HG02973 (cell line): ENCODE data around the gene HHIPL1.

Experiments
- ATAC-seq: cut with Tn5 transposase; IDR thresholded peaks from one replicate; pipeline ENCODE4 v1.9.1; 2021; ENCODE audit warnings: moderate library complexity; ENCODE audit not compliant: unreplicated experiment

The HHIPL1 gene

DNA sequence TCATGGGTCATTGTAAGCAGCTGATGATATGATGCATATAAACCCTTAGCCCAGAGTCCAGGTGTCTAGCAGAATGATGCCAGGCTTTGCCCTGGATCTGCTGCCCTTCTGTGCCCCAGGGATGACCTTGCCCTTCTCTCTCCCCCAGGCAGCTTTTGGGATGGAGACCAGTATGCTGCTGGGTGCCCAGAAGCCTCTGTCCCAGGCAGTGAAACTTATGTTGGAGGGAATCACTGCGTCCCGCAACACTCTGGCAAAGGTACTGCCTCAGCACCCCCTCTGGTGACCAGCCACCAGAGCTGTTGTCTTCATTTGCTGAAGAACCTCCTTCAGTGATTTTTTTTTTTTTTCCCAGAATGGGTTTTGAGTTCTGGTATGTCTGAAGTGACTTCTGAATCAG lies 62.5 kb downstream of the HHIPL1 start:
- ATAC-seq: no peak

DNA sequence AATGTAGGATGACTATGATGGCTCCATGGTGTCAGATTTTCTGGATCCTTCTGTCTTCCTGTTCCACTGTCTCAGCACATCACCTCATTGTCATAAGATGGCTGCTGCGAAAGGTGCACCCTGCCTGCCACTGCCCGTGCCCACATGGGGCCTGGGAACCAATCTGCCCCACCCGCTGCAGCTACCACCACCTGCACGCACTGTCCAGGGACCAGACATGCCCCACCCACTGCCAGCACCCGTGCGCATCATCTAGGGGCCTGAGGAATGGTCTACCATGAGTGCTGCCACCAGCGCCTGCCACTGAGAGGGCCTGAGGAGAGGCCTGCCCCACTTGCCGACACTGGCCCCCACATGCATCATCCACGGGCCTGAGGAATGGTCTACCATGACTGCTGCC lies 63.0 kb downstream of the HHIPL1 start:
- ATAC-seq: no peak

DNA sequence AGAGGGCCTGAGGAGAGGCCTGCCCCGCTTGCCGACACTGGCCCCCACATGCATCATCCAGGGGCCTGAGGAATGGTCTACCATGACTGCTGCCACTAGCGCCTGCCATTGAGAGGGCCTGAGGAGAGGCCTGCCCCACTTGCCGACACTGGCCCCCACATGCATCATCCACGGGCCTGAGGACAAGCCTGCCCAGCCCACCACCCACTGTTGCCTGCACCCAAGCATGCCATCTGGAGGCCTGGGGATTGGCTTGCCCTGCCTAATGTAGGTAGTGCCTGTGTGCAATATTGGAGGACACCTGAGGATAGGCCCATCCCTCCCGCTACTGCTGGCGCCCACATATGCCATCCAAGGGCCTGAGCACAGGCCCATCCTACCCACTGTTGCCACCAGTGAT lies 63.5 kb downstream of the HHIPL1 start:
- no peak for ATAC-seq

DNA sequence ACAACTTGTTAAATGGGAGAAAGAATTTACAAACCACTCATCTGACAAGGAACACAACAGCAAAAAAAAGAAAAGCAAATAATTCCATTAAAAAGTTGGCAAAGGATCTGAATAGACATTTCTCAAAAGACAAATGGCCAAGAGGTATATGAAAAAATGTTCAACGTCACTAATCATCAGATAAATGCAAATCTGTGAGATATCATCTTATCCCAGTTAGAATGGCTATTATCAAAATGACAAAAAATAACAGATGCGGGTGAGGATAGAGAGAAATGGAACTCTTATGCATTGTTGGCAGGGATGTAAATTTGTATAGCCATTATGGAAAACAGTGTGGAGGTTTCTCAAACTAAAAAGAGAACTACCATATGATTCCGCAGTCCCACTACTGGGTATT lies 69.0 kb downstream of the HHIPL1 start:
- no peak for ATAC-seq

DNA sequence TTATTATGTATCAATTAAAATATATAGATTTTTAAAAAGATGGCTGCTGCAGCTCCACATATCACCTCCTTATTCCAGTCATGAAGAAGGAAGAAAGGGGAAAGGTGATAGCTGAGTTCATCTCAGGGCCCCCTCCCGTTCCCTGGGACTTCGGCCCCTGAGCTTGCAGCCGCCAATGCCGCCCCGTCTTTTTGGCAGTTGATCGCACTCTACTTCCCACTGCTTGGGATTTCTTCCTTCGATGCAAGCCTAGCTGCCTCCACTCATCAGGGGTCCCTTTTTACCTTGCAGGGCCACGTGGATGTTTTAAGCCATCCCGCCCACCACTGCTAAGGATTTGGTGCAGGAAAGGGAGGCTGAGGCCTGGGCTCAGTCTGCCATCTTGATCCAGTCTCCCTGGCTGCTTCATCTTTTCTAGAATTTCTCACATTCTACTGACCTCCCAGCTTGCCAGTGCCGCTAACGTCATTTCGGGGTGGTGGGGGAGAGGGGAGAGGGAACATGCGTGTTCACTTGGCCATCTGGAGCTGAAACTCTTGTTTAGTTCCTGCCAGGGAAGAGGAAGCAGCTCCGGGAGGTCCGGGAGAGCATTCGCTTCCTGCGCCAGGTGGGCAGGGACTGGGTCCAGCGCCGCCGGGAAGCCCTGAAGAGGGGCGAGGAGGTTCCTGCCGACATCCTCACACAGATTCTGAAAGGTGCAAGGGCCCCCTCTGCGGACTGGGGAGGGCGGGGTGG lies 70.5 kb downstream of the HHIPL1 start:
- ATAC-seq: no peak

DNA sequence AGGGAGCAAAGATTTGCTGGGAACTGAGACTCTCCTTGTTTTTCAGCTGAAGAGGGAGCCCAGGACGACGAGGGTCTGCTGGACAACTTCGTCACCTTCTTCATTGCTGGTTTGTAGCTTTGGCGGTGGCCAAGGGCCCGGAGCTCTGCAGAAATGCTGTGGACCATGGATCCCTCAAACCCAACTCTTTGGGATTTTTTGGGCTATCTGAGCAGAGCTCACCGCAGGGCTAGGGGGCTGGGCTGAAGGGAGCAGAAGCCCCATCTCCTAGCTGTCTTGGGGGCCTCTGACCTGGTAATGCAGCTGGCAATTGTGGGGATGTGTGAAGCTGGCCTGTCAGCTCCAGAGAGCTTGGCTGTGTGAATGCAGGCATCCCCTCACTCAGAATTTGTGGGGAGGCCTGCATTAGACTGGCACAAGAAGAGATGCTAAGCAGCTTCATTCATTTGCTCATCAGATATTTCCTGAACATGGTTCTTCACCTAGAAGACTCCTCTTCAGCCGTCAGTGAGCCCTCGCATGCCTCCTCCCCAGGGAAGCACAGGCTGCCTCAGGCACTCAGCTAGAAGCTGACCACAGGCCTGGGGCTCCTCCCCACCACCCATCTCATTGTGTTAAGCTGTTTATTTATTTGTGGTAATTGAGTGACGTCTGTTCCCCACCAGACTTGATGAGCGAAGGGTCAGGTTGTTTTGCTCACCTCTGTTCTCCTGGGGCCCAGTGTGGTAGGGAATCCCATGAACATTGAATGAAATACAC lies 71.3 kb downstream of the HHIPL1 start:
- no peak for ATAC-seq

DNA sequence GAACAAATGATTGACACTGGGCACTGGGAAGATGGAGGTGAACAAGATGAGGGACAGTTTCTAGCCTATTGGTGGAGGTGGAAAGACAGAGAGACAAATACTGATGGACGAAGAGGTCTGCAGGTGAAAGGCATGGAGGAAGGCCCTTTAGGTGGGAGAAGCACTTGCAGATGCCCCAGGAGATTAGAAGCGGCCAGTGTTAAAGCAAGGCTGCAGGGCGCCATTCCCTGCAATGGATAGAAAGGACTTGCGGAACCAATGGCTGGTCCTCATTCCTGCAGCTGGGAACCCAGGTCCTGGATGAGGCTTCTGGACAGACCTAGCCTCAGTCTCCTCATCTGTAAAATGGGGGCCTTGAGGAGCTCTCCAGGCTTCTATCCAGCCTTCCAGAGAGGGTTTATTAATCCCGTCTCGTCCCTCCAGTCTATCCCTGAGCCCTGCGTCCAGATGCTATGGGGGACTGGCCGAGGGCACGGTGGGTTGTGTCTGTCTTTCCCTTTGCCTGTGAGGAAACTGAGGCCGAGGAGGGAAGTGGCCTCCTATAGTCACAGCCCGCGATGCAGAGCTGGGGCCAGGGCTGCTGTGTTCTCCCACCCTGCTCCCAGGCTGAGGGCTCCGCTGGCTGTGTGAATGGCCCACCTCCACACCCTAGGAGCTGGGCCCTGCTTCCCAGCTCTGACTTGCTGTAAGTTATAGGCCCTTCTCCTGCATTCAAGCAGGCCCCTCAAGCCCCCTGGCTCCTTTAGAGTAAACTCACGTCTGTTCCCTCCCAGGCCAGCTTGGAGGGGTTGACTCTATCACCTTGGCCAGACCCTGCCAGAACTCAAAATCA lies 72.1 kb downstream of the HHIPL1 start:
- no peak for ATAC-seq

DNA sequence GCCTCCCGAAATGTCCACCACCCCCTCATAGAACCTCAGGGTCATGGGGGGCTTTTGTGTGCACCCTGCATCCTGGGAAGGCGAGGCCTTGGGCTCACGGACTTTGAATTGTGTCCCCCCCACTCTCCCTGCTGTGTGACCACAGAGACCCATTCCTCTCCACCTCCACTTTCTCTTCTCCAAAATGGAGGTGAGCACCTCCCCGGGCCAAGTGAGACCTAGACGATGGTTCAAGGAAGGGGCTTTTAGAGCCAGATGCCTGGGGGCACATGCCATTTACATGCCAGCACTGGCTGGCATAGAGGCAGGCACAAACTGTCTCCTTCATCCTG lies 72.7 kb downstream of the HHIPL1 start:
- no peak for ATAC-seq

DNA sequence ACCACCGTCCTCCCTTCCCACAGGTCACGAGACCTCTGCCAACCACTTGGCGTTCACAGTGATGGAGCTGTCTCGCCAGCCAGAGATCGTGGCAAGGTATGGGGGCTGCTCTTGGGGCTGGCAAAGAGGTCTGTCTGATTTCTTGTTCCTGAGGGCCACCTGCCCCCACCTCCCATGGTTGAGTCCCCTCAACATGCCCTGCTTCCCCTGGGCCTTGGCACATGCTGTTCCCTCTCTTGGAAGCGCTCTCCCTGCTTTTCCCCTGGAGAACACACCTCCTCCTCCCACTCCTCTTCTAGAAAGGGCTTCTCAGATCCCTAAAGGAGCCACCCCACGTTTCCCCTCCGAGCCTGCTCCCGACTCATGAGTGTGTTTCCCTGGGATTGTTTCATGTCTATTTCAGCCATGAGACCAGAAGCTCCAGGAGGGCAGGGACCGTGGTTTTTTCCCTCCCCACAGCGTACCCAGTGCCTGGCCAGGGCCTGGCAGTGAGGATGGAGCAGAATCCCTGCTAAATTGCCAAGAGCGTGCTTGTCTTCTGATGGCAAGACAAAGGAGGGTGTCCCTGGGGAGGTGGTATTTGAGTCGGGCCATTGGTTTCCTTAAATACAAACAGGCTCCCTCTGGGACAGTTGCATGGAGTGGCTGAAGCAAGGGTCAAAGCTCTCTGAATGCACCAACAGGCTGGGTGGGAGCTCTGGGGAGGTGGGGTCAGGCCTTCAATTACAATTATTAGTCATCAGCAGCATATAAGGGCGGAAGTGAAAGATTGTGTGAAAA lies 73.3 kb downstream of the HHIPL1 start:
- peak; percentile 90 for ATAC-seq

DNA sequence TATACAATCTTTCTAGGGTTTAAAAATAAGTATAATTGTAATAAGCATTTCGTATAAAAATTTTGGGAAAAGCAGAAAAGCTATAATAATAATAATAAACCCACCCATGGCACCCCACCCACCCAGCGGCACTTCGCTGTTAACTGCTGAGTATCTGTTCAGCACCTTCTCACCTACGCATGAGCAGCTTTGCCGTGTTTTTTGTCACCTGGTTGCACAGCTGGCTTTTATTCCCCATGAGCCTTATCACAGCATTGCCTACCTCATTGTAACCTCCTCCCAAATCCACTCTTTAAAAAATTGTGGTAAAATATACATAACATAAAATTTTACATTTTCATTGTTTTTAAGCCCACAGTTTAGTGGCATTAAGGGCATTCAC lies 73.9 kb downstream of the HHIPL1 start:
- peak; percentile 53 for ATAC-seq

DNA sequence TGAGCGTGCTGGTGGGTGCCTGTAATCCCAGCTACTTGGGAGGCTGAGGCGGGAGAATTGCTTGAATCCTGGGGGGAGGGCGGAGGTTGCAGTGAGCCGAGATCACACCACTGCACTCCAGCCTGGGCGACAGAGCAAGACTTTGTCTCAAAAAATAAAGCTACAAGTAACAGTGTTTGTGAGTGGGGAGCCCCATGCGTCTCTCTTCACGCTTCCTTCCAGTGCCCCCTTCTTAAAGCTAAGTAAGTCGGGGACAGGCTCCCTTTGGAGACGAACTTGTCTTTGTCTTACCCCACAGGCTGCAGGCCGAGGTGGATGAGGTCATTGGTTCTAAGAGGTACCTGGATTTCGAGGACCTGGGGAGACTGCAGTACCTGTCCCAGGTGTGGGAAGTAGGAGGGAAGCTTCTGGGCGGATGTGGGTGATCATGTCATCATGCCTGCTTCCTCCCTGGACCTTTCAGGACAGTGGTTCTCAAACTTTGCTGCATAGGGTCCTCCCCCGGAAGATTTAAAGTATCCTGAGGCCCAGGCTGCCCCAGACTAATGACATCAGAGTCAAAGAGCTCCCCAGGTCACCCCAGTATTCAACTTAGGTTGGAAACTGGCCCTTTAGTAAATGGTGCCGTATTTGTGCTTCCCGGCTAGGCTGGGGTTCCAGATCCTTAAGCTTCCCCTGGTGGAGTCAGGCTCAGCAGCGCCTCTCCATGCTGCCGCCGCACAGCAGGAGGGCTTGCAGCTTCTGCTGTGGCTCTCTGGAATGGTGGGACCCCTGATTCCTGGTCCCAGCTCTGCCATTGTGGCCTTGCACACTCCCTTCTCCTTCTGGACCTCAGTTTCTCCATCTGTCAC lies 76.2 kb downstream of the HHIPL1 start:
- ATAC-seq: no peak

DNA sequence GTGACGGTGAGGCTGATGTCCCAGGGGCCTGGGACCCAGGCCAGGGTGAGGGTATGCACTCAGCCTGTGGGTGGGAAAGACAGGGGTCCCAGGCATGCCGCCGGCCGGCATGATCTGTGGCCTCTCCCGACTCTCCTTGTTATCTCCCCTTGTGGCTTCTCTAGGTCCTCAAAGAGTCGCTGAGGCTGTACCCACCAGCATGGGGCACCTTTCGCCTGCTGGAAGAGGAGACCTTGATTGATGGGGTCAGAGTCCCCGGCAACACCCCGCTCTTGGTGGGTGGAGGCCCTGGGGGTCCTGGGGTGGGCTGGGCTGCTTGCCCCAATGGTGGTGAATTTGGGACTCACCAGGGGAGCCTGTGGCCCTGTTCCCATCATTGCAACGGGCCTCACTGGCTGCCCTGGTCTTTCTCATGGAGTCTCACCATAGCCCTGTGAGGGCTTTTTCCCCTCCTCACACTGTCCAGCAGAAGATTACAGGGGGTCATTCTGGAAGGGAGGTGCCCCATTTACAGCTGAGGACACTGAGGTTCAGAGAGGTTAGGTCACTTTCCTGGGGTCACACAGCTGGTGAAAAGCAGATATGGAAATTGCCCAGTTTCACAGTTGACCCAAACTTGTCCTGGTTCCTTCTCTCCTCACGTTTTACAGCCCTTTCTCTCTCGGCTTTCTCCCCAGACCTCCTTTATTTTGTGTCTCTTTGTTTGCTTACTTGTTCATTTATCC lies 77.0 kb downstream of the HHIPL1 start:
- no peak for ATAC-seq

DNA sequence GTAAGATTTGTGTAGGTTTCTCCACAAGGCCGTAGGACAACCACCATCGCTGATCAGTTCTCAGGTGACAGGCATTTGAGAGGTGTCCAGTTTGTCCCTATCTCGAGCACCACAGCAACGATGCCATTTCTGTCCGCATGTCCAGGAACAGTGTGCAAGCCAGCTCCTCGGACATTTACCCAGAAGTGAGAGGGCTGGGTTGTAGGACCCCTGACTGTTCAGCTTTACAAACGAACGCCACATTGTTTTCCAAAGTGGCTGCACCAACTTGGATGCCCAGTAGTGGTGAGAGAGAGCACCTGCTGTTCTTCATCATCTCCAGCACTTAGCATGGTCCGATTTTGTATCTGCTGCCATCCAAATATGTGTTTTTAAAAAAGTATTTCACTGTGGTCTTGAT lies 77.8 kb downstream of the HHIPL1 start:
- ATAC-seq: no peak

DNA sequence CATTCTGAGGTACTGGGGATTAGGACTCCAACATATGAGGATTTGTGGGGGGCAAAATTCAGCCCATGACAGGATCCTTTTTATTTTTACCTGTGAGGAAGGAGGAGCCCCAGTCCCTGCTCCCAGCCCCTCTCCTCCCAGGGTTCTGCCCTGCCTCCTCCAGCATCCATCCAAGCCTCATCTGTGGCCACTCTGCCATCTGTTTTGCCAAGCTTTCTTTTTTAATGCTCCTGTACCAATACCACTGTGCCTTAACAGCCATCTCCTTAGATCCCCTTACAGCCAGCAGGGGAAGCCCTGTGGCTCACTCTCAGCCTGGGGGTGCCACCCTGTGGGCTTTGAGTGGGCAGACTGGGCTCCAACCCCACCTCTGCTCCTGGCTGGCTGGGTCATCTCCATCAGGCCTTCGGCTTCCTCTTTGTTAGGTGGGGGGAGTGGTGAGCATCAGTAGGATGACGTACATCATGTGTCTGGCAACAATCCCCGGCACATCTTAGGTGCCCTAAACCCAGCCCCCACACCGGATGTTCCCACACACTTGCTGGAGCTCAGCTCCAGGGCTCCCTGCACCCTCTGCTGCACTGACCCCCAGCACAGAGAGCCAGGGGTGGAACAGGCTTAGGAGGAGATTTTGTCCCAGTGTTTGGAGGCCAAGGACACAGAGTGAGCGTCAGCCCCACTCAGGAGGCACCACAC lies 79.4 kb downstream of the HHIPL1 start:
- ATAC-seq: no peak

DNA sequence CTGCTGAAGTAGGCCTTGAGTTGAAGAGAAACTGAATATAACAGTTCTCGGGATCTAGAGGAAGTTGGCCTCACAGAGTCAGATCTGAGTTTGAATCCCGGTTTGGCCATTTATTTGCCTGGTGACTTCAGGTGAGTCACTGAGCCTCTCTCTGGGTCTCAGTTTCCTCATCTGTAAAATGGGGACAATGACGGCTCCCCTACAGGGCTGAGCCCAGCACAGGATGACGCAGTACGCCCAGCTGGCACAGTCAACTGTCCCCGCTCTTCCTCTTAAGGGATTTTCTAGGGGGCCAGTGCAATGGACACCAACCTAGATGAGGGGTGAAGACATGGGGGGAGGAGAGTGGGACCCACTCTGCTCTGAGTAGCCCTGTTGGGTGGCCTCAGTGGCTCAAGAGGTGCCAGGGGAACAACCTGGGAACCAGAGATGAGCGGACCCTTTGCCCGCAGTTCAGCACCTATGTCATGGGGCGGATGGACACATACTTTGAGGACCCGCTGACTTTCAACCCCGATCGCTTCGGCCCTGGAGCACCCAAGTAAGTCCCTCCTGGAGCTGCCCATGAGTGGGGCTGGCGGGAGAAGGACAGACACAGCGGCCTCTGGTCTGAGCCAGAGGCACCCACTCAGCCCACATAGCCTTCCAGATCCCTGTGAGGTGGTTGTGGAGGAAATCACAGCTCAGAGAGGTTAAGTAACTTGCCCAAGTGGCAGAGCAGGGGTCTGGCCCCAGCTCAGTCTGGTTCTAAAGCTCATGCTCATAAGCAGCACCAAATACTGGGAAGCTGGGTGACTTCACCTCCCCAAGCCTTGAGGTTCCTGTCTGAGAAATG lies 80.2 kb downstream of the HHIPL1 start:
- ATAC-seq: no peak

DNA sequence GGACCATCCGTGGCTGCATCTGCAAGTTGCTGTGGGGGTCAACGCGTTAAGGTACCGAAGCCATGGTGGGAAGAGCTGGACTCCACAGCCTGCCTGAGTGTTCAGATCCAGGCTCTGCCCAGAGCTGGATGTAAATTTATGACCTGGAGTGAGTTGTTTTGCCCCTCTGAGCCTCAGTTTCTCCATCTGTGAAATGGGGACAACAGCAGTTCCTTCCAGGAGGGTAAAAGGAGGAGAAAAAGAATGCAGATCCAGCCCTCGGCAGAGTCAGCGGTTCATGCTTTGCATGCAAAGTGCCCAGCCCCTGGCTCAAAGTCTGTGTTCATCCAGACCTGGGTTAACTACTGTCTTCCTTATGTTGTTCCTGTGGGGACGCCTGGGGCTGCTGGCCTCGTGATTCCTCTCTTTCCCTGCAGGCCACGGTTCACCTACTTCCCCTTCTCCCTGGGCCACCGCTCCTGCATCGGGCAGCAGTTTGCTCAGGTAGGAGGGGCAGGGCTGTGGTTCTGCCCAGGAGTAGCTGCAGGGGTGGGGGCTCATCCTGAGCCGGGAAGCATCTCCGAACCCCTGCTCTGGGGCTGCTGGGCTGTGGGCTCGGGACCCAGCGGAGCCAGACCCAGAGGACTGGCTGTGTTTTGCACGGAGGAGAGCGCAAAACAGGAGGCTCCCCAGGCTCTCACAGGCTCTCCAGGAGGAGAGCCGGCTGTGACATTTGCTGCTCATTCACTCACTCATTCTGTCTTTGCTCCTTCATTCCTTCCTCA lies 81.0 kb downstream of the HHIPL1 start:
- no peak for ATAC-seq

DNA sequence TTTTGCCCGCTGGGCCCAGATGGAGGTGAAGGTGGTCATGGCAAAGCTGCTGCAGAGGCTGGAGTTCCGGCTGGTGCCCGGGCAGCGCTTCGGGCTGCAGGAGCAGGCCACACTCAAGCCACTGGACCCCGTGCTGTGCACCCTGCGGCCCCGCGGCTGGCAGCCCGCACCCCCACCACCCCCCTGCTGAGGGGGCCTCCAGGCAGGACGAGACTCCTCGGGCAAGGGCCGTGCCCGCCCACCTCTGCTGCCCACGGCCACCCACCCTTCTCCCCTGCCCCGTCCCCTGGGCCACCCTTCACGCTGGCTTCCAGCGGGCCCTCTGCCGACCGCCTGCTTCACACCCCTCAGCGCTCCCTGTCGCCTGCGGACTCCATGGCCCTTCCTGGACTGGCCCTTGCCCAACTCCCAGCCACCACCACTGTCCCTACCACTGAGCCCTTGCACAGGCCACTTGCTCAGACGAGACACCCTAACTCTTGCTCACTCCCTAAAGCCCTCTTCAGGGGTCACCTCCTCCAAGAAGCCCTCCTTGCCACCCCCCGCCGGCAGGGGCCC lies 81.7 kb downstream of the HHIPL1 start:
- no peak for ATAC-seq
